Measurements from ENCODE around the gene HMGN4.
A peak's percentile ranks its signal among the peaks of the same experiment; 100 is the strongest.

Gene HMGN4

DNA sequence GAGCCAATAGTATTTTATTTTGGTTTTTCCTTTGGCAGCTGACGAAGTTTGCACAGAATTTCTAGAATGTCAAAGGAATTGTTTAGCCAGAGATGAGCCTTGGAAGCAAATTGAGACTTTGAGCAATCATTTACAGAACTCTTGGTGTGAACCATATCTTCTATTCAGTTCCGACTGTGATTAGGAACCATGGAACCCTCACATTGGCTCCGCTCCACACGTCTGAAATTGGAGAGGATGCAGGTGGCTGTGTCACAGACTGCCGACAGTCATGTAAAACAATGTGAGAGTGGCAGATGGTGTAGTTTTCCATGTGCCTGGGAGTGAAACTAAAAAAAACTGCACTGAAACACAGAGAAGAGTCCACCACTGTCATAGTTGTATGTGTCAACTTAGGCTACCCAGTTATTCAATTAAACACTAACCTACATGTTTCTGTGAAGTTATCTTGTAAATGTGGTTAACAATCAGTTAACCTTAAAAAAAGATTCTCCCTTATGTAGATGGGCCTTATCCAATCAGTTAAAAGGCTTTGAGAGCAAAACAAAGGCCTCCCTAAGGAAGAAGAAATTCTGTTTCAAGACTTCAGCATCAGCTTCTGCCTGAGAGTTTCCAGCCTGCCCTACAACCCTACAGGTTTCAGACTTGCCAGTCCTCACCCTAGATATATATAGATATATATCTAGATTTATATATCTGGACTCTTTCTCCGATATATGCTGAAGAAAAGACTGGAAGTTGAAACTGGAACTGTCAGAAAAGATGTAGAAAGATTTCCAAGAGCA lies 3.3 kb upstream of the HMGN4 start:
- no peak overlapping the region for H3K4me3 ChIP-seq (ENCODE audit: low read length)
- TF ChIP-seq, protein P1, sequence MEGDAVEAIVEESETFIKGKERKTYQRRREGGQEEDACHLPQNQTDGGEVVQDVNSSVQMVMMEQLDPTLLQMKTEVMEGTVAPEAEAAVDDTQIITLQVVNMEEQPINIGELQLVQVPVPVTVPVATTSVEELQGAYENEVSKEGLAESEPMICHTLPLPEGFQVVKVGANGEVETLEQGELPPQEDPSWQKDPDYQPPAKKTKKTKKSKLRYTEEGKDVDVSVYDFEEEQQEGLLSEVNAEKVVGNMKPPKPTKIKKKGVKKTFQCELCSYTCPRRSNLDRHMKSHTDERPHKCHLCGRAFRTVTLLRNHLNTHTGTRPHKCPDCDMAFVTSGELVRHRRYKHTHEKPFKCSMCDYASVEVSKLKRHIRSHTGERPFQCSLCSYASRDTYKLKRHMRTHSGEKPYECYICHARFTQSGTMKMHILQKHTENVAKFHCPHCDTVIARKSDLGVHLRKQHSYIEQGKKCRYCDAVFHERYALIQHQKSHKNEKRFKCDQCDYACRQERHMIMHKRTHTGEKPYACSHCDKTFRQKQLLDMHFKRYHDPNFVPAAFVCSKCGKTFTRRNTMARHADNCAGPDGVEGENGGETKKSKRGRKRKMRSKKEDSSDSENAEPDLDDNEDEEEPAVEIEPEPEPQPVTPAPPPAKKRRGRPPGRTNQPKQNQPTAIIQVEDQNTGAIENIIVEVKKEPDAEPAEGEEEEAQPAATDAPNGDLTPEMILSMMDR (IDR thresholded peaks at IDR 0.05; ENCODE audit: low read length) = no peak
- TF ChIP-seq EZH2 (optimal IDR thresholded peaks at IDR 0.05; ENCODE audit: low read depth, low read length) (no peak), EZH2phosphoT487 (IDR thresholded peaks at IDR 0.05; ENCODE audit: low read length) (no peak)
- no peaks in the 10 kb centered on the region for H4K20me1 ChIP-seq (ENCODE audit: insufficient read depth, low read length)
- peak overlapping the region; percentile 96; the same call in 1 of the 2 replicates for H3K27ac ChIP-seq (ENCODE audit: low read length)
- no peaks in the 10 kb centered on the region for H3K27me3 ChIP-seq (replicated peaks; ENCODE audit: insufficient read depth, low read length)
- H3F3A ChIP-seq (ENCODE audit: insufficient read depth, low read length) = peaks cover 63% of the 10 kb centered on the region
- no peaks in the 10 kb centered on the region for H3K9me2 ChIP-seq (replicated peaks; ENCODE audit: insufficient read depth, low read length)
- peak overlapping the region; percentile 8; the same call in 1 of the 2 replicates for H3K9ac ChIP-seq (ENCODE audit: low read length)
- peak overlapping the region; percentile 28 for H3K4me2 ChIP-seq (ENCODE audit: low read depth, low read length)
- H3K36me3 ChIP-seq (replicated peaks; ENCODE audit: insufficient read depth, low read length) = no peaks in the 10 kb centered on the region
- DNase-seq = peak; percentile 62
- peaks cover 35% of the 10 kb centered on the region for H3K4me1 ChIP-seq (ENCODE audit: low read length)
- H3K79me2 ChIP-seq (ENCODE audit: low read length) = peaks cover 17% of the 10 kb centered on the region
- no peaks in the 10 kb centered on the region for H3K9me3 ChIP-seq (replicated peaks; ENCODE audit: insufficient read depth, low read length)
- no peak overlapping the region; the same call in 1 of the 2 replicates for H2AFZ ChIP-seq (ENCODE audit: low read length)

GRCh38 chr6:26536571-26537159 lies 1.5 kb upstream of the HMGN4 start:
- Histone ChIP-seq H3K27me3 (replicated peaks; ENCODE audit: insufficient read depth, low read length) (no peaks in the 10 kb centered on the region), H3K4me2 (ENCODE audit: low read depth, low read length) (peak overlapping the region; percentile 97), H3K9me3 (replicated peaks; ENCODE audit: insufficient read depth, low read length) (no peaks in the 10 kb centered on the region), H3K9me2 (replicated peaks; ENCODE audit: insufficient read depth, low read length) (no peaks in the 10 kb centered on the region), H3K36me3 (replicated peaks; ENCODE audit: insufficient read depth, low read length) (no peaks in the 10 kb centered on the region), H2AFZ (ENCODE audit: low read length) (peak overlapping the region; percentile 63), H3K27ac (ENCODE audit: low read length) (peak overlapping the region; percentile 96), H3F3A (ENCODE audit: insufficient read depth, low read length) (peaks cover 63% of the 10 kb centered on the region), H4K20me1 (ENCODE audit: insufficient read depth, low read length) (no peaks in the 10 kb centered on the region), H3K4me3 (ENCODE audit: low read length) (peak overlapping the region; percentile 96), H3K9ac (ENCODE audit: low read length) (peak overlapping the region; percentile 91), H3K4me1 (ENCODE audit: low read length) (peaks cover 36% of the 10 kb centered on the region), H3K79me2 (ENCODE audit: low read length) (peaks cover 33% of the 10 kb centered on the region)
- TF ChIP-seq, protein P1 (IDR thresholded peaks at IDR 0.05; ENCODE audit: low read length) = no peak
- peak; percentile 78 for DNase-seq

DNA sequence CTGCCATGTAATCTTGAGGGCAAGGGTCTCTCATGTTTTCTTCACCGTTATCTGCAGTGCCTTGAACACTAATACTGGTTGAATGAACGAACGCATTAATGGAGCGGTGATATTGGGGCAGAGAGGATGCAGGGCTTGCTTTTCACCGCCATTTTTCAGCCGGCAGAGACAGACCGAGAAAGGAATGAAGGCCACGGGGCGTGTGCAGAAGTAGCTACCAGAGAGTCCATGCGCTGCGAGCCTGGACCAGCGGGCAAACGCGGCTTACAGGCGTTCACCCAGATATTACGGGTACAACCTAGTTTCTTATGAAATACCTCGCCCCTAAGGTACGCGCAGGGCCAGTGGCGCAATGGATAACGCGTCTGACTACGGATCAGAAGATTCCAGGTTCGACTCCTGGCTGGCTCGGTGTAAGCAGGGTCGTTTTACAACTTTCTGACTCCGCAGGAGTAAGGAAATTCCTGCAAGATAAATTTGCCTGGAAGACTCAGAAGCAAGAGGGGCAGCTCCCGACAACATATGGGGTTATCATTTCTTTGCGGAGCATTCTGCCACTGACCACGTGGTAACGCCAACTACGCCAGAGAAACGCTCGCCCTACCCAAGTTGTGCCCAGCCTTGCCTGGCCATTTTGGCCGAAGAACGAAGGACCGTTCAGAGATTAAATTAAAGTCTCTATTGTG lies 863 bp upstream of the HMGN4 start:
- DNase-seq = peak; percentile 88
- Histone ChIP-seq H3F3A (ENCODE audit: insufficient read depth, low read length) (peaks cover 57% of the 10 kb centered on the region), H3K4me3 (ENCODE audit: low read length) (peak overlapping the region; percentile 96), H3K9me3 (replicated peaks; ENCODE audit: insufficient read depth, low read length) (no peaks in the 10 kb centered on the region), H3K36me3 (replicated peaks; ENCODE audit: insufficient read depth, low read length) (no peaks in the 10 kb centered on the region), H3K27ac (ENCODE audit: low read length) (peak overlapping the region; percentile 96), H3K4me2 (ENCODE audit: low read depth, low read length) (peak overlapping the region; percentile 97), H3K9ac (ENCODE audit: low read length) (peak overlapping the region; percentile 91), H3K4me1 (ENCODE audit: low read length) (peaks cover 30% of the 10 kb centered on the region), H2AFZ (ENCODE audit: low read length) (peak overlapping the region; percentile 65), H3K79me2 (ENCODE audit: low read length) (peaks cover 39% of the 10 kb centered on the region), H3K9me2 (replicated peaks; ENCODE audit: insufficient read depth, low read length) (no peaks in the 10 kb centered on the region), H4K20me1 (ENCODE audit: insufficient read depth, low read length) (no peaks in the 10 kb centered on the region), H3K27me3 (replicated peaks; ENCODE audit: insufficient read depth, low read length) (no peaks in the 10 kb centered on the region)
- TF ChIP-seq EZH2 (optimal IDR thresholded peaks at IDR 0.05; ENCODE audit: low read depth, low read length) = no peak
- TF ChIP-seq, protein P1 (IDR thresholded peaks at IDR 0.05; ENCODE audit: low read length) = no peak
- TF ChIP-seq EZH2phosphoT487 (IDR thresholded peaks at IDR 0.05; ENCODE audit: low read length) = no peak
